Measurements from ENCODE around the gene CRIP1.

DNA sequence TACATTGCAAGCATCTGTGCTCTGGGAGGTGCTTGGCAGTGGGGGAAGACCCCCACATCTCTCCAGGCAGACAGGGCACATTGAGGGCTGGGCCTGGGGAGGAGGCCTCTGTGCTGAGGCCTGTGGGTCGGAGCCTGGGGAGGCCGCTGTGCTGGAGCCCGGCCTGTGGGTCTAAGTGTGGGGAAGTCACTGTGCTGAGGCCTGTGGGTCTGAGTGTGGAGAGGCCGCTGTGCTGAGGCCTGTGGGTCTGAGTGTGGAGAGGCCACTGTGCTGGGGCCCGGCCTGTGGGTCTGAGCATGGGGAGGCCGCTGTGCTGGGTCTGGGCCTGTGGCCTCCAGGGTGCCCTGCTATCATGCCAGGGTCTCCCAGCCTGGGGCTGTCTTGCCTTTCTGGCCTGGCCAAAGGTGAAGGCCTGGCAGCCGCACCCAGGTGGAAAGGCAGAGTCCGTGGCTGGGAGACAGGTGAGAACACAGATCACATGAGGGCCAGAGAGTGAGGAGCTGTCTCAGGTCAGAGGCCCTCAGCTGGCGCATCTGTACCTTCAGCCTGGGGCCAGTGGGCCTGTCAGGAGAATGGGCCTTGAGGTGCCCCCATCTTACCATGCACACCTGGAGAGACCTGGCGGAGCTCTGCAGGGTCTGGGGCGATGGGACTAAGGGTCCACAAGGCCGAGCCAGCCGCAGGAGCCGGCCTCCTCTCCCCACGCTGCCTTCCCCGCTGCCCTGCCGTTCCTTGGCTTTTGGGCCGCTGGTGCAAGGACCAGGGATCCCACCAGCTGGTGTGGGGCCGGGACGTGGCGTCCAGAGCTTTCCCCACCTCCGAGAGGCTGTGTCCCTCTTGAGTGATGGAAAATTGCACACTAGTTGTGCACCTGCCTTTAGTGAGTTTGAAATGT is 30.7 kb upstream of the CRIP1 start:
- TF ChIP-seq, protein P1, sequence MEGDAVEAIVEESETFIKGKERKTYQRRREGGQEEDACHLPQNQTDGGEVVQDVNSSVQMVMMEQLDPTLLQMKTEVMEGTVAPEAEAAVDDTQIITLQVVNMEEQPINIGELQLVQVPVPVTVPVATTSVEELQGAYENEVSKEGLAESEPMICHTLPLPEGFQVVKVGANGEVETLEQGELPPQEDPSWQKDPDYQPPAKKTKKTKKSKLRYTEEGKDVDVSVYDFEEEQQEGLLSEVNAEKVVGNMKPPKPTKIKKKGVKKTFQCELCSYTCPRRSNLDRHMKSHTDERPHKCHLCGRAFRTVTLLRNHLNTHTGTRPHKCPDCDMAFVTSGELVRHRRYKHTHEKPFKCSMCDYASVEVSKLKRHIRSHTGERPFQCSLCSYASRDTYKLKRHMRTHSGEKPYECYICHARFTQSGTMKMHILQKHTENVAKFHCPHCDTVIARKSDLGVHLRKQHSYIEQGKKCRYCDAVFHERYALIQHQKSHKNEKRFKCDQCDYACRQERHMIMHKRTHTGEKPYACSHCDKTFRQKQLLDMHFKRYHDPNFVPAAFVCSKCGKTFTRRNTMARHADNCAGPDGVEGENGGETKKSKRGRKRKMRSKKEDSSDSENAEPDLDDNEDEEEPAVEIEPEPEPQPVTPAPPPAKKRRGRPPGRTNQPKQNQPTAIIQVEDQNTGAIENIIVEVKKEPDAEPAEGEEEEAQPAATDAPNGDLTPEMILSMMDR (IDR thresholded peaks at IDR 0.05; ENCODE audit: low read length): no peak
- TF ChIP-seq EZH2phosphoT487 (IDR thresholded peaks at IDR 0.05; ENCODE audit: low read length): no peak

Data from MM.1S (cell line).